SU-DHL-6 (cell line): ENCODE results near the gene PSKH1.

Experiments
- H2AFZ ChIP-seq: fragments of 200-600 bp; sonication (generic); 2 replicates; pipeline ENCODE4 v1.6.1; 2014; ENCODE audit warnings: low read depth, mild to moderate bottlenecking, moderate library complexity, mixed read lengths, antibody characterized with exemption, low read length; ENCODE audit not compliant: severe bottlenecking
- H3F3A ChIP-seq: fragments of 200-600 bp; shearing (Covaris generic); 2 replicates; pipeline ENCODE4 v1.6.0; 2016; ENCODE audit warnings: antibody characterized with exemption, mild to moderate bottlenecking; ENCODE audit not compliant: insufficient read depth
- H3K27ac ChIP-seq: fragments of 200-600 bp; sonication (generic); 2 replicates; pipeline ENCODE4 v1.5.1; 2016; ENCODE audit warnings: low read depth, mild to moderate bottlenecking, low read length, moderate library complexity, mixed read lengths
- H3K27me3 ChIP-seq: fragments of 200-600 bp; sonication (generic), shearing (Covaris generic); 2 replicates; pipeline ENCODE4 v1.6.0; 2014; ENCODE audit warnings: mild to moderate bottlenecking, low read length
- H3K36me3 ChIP-seq: fragments of 200-600 bp; sonication (generic); 2 replicates; pipeline ENCODE4 v1.6.1; 2014; ENCODE audit warnings: mild to moderate bottlenecking, low read length, mixed read lengths
- H3K4me2 ChIP-seq: fragments of 300-600, 200-600 bp; shearing (Covaris generic), sonication (generic); 2 replicates; pipeline ENCODE4 v1.6.0; 2014; ENCODE audit warnings: low read length, low read depth, mild to moderate bottlenecking; ENCODE audit not compliant: poor library complexity, severe bottlenecking
- H3K4me3 ChIP-seq: fragments of 200-600 bp; sonication (generic); 2 replicates; pipeline ENCODE4 v1.5.1; 2014; ENCODE audit warnings: antibody characterized with exemption, low read length, mild to moderate bottlenecking, mixed read lengths; ENCODE audit not compliant: insufficient read depth, poor library complexity, severe bottlenecking
- H3K79me2 ChIP-seq: fragments of 200-600 bp; sonication (generic); 2 replicates; pipeline ENCODE4 v1.6.1; 2014; ENCODE audit warnings: mild to moderate bottlenecking, low read length, moderate library complexity; ENCODE audit not compliant: insufficient read depth
- H3K9ac ChIP-seq: fragments of 200-600 bp; sonication (generic); 2 replicates; pipeline ENCODE4 v1.7.0; 2014; ENCODE audit warnings: mild to moderate bottlenecking, low read length
- H3K9me2 ChIP-seq: fragments of 200-600 bp; sonication (generic); replicated peaks from 2 replicates; pipeline ENCODE4 v1.6.1; 2014; ENCODE audit warnings: low read length; ENCODE audit not compliant: insufficient read depth
- H3K9me3 ChIP-seq: fragments of 200-600 bp; sonication (generic); 2 replicates; pipeline ENCODE4 v1.6.1; 2014; ENCODE audit warnings: low read length, mixed read lengths; ENCODE audit not compliant: insufficient read depth
- H4K20me1 ChIP-seq: fragments of 200-600 bp; sonication (generic); 2 replicates; pipeline ENCODE4 v1.6.1; 2014; ENCODE audit warnings: low read depth, mild to moderate bottlenecking, antibody characterized with exemption, low read length, moderate library complexity, mixed read lengths
- EZH2phosphoT487 ChIP-seq: fragments of 200-600 bp; sonication (generic), shearing (Covaris generic); conservative IDR thresholded peaks from 2 replicates; pipeline ENCODE4 v1.6.1; 2018; ENCODE audit warnings: mild to moderate bottlenecking, antibody characterized with exemption, low read length, moderate library complexity, mixed read lengths
- TF ChIP-seq, protein P1 (sequence below): fragments of 200-600 bp; sonication (generic); IDR thresholded peaks from one replicate; pipeline ENCODE4 v1.5.1; 2017; ENCODE audit warnings: antibody characterized with exemption, mild to moderate bottlenecking, low read length, moderate library complexity; ENCODE audit not compliant: insufficient read depth, poor library complexity, severe bottlenecking

Gene PSKH1

DNA sequence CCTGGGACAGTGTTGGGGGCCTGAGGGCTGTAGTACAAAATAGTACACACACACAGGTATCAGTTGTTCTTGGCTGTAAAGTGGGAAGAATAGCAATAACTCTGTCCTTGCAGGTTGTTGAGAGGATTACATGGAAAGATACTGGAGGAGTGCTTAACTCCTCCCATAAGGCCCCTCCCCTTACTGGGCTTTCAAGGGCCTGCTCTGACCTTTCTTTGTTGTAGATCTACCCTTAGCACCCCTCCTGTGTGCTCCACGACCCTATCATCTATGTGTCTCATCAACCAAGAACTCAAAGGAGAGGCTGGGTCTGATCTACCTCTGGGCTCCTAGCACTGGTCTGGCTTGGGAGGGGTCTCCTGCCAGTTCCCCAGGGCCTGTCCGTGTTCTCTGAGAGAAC is 28.5 kb upstream of the PSKH1 start:
- Histone ChIP-seq H3F3A (no peaks in the 10 kb centered on the region), H4K20me1 (no peaks in the 10 kb centered on the region), H3K79me2 (peaks cover 46% of the 10 kb centered on the region), H2AFZ (no peak overlapping the region), H3K36me3 (no peaks in the 10 kb centered on the region), H3K27me3 (no peaks in the 10 kb centered on the region), H3K9me3 (no peaks in the 10 kb centered on the region), H3K27ac (no peak overlapping the region), H3K9ac (no peak overlapping the region), H3K9me2 (no peaks in the 10 kb centered on the region), H3K4me2 (no peak overlapping the region), H3K4me3 (no peak overlapping the region)
- no peak for TF ChIP-seq EZH2phosphoT487
- TF ChIP-seq, protein P1, sequence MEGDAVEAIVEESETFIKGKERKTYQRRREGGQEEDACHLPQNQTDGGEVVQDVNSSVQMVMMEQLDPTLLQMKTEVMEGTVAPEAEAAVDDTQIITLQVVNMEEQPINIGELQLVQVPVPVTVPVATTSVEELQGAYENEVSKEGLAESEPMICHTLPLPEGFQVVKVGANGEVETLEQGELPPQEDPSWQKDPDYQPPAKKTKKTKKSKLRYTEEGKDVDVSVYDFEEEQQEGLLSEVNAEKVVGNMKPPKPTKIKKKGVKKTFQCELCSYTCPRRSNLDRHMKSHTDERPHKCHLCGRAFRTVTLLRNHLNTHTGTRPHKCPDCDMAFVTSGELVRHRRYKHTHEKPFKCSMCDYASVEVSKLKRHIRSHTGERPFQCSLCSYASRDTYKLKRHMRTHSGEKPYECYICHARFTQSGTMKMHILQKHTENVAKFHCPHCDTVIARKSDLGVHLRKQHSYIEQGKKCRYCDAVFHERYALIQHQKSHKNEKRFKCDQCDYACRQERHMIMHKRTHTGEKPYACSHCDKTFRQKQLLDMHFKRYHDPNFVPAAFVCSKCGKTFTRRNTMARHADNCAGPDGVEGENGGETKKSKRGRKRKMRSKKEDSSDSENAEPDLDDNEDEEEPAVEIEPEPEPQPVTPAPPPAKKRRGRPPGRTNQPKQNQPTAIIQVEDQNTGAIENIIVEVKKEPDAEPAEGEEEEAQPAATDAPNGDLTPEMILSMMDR = no peak

DNA sequence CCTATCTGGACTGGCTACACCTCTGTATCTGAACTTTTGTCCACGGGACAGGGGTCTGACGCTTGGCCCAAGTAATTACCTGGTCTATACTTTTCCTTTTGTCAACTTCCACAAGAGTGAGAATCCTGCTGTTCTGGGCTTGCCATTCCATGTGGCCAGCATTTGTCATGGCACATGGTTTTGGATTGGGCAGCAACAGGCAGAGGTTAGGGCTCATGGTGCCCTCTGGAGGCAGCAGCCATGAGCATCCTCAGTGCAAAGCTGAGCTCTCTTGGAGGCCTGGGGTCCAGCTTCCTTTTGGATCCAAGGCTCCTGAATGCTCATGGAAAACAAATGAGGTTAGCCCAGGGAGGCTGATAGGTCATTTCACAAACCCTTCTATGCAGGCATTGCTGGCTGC is 27.7 kb upstream of the PSKH1 start:
- Histone ChIP-seq H3K36me3 (no peaks in the 10 kb centered on the region), H3K27me3 (no peaks in the 10 kb centered on the region), H2AFZ (no peak overlapping the region), H3F3A (0 out of 2 replicates have a peak, but pooled peaks cover 5% of the 10 kb centered on the region), H3K4me3 (no peak overlapping the region), H3K79me2 (peaks cover 43% of the 10 kb centered on the region), H4K20me1 (no peaks in the 10 kb centered on the region), H3K9ac (no peak overlapping the region), H3K9me3 (no peaks in the 10 kb centered on the region), H3K27ac (no peak overlapping the region), H3K4me2 (no peak overlapping the region), H3K9me2 (no peaks in the 10 kb centered on the region)
- TF ChIP-seq EZH2phosphoT487 = no peak
- TF ChIP-seq, protein P1 = no peak

DNA sequence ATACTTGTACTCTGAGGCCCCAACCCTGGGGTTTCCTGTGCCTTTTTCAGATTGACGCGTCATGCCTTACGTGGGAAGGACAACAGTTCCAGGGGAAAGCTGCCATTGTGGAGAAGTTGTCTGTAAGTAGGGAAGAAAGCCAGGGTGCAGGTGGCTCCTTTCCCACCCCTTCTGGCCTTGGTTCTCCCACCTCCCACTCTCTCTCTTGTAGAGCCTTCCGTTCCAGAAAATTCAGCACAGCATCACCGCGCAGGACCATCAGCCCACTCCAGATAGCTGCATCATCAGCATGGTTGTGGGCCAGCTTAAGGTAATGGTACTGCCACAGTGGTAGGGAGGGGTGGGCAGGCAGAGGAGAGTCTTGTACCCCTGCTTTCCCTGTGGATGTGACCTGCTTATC is 24.8 kb upstream of the PSKH1 start:
- peaks cover 21% of the 10 kb centered on the region for H3F3A ChIP-seq
- H3K9me2 ChIP-seq = no peaks in the 10 kb centered on the region
- no peaks in the 10 kb centered on the region for H3K36me3 ChIP-seq
- no peak overlapping the region for H3K9ac ChIP-seq
- no peaks in the 10 kb centered on the region for H3K9me3 ChIP-seq
- no peak for TF ChIP-seq EZH2phosphoT487
- TF ChIP-seq, protein P1 = no peak
- peaks cover 18% of the 10 kb centered on the region for H3K79me2 ChIP-seq
- H3K4me2 ChIP-seq = no peak overlapping the region
- H3K27me3 ChIP-seq = no peaks in the 10 kb centered on the region
- no peak overlapping the region for H3K4me3 ChIP-seq
- H2AFZ ChIP-seq = no peak overlapping the region
- H3K27ac ChIP-seq = no peak overlapping the region
- no peaks in the 10 kb centered on the region for H4K20me1 ChIP-seq

DNA sequence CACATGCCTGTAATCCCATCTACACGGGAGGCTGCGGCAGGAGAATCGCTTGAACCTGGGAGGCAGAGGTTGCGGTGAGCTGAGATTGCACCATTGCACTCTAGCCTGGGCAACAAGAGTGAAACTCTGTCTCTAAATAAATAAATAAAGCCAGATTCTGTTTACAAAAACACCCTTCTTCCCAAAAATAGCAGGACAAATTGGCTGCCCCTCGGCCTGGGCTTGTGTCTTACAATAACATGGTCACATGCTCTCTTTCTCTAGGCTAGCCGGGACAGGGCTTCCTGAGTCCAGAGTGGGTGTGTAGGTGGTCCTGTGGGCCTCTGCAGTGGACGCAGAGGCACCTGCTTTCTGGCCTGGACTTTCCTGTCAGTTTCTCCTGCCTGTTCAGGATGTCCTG is 23.4 kb upstream of the PSKH1 start:
- Histone ChIP-seq H3F3A (peaks cover 21% of the 10 kb centered on the region), H3K9me3 (no peaks in the 10 kb centered on the region), H2AFZ (no peak overlapping the region), H3K4me3 (no peak overlapping the region), H4K20me1 (no peaks in the 10 kb centered on the region), H3K9me2 (no peaks in the 10 kb centered on the region), H3K9ac (no peak overlapping the region), H3K79me2 (peaks cover 20% of the 10 kb centered on the region), H3K4me2 (no peak overlapping the region), H3K27me3 (no peaks in the 10 kb centered on the region), H3K27ac (no peak overlapping the region), H3K36me3 (no peaks in the 10 kb centered on the region)
- TF ChIP-seq EZH2phosphoT487 = no peak
- TF ChIP-seq, protein P1 = no peak
